Colon (tissue), 2 donors: ENCODE data around the gene KCNK6.
A peak's percentile ranks its signal among the peaks of the same experiment; 100 is the strongest.
"Not testable (repeated sequence)": the region's sequence is repeated elsewhere in the genome, so short reads cannot be mapped to it uniquely, and the experiment has no call there.

Experiments
- FAIRE-seq: peaks from 2 replicates; lab custom pipeline; 2012; peaks lifted over from hg19 to GRCh38; lab: Jason Lieb, UNC
- donor health status: control.
- donor health status: control.

KCNK6 gene

DNA sequence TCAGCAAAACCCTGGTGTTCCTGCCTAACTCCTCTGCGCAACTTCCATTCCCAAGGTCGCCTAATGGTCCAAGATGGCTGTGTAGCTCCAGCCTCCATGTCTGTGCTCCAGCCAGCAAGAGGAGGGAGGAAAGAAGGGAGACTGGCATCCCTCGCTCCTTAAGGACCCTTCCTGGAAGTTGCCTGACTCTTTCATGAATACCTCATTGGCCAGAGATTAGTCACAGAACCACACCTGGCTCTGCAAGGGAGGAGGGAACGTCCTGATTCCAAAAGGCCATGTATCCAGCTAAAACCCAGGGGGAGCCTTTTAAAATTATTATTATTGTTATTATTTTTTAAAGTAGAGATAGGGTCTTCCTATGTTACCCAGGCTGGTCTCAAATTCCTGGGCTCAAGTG lies 4.8 kb downstream of the KCNK6 start:
- no peak for FAIRE-seq

DNA sequence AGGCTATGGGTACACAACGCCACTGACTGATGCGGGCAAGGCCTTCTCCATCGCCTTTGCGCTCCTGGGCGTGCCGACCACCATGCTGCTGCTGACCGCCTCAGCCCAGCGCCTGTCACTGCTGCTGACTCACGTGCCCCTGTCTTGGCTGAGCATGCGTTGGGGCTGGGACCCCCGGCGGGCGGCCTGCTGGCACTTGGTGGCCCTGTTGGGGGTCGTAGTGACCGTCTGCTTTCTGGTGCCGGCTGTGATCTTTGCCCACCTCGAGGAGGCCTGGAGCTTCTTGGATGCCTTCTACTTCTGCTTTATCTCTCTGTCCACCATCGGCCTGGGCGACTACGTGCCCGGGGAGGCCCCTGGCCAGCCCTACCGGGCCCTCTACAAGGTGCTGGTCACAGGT lies 6.9 kb downstream of the KCNK6 start:
- FAIRE-seq: no peak

DNA sequence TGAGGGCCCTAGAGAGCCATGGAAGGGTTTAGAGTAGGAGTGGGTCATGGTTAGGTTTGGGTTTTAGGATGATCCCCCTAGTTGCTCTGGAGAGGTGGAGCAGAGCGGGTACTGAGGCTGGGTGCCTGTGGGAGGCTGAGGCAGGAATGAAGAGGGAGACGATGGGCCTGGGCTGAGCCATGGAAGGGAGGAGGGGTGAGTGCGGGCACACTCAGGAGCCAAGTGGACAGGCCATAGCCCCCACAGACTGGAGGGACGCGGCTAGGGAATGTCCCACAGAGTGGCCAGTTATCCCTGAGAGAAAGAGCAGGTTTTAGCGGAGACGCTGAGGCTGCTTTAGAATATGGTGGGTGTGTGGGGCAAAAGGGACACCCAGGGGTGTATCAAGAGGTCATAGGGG lies 10.0 kb downstream of the KCNK6 start:
- no peak for FAIRE-seq

DNA sequence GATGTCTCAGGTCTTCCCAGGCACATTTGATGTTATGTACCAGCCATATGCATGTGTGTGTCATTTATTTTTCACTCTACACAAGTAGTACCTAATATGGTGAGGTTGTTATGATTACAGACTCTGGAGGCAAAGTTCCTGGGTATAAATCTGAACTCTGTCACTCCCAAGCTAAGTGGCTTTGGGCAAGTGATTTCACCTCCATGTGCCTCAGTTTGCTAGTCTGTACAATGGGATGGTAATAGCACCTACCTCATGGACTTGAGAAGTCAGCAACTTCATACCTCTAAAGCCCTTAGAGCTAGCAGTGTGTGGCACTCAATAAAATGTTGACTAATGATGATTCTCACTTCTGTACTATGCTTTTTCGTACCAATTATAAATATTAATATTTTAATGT lies 12.1 kb downstream of the KCNK6 start:
- FAIRE-seq: no peak

DNA sequence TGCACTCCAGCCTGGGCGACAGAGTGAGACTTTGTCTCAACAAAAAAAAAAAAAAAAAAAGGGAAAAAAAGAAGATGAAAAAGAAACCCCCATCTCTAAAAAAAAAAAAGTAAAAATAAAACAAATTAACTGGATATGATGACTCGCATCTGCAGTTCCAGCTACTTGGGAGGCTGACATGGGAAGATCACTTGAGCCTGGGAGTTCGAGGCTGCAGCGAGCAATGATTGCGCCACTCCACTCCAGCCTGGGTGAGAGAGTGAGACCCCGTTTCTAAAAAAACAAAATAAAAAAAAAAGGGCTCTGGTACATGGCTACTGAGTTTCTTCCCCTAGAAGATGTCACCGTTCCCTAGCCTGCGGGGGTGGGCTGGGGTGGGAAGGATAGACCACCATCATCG lies 13.6 kb downstream of the KCNK6 start:
- no peak for FAIRE-seq

DNA sequence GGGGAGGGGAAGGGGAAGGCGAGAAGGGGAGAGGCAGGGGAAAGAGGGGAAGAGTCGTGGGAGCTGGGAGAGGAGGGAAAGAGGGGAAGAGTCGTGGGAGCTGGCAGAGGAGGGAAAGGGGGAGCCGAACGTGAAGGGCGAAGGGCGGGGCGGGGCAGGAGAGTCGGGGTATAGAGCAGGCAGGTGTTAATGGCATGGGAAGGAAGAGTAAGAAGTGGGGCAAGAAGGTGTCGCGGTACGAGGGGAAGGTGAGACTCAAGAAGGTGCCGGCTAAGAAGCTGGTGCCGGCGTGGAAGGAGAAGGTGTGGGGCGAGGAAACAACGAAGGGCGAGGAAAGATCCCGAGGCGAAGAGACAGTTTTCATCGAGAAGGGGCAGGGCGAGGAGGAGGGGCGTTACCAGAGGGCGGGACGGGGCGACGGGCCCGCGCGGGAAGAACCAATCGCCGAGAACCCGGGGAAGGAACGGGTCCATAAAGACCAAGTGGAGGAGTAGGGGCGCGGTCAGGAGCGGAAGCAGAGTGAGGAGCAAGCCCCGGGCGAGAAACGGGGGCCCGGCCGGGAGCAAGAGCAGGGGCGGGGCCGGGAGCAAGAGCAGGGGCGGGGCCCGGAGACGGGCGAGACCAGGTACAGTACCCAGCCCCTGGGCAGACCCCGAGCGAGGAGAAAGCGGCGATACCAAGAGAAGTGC lies 16.4 kb downstream of the KCNK6 start:
- peak; percentile 38 for FAIRE-seq

DNA sequence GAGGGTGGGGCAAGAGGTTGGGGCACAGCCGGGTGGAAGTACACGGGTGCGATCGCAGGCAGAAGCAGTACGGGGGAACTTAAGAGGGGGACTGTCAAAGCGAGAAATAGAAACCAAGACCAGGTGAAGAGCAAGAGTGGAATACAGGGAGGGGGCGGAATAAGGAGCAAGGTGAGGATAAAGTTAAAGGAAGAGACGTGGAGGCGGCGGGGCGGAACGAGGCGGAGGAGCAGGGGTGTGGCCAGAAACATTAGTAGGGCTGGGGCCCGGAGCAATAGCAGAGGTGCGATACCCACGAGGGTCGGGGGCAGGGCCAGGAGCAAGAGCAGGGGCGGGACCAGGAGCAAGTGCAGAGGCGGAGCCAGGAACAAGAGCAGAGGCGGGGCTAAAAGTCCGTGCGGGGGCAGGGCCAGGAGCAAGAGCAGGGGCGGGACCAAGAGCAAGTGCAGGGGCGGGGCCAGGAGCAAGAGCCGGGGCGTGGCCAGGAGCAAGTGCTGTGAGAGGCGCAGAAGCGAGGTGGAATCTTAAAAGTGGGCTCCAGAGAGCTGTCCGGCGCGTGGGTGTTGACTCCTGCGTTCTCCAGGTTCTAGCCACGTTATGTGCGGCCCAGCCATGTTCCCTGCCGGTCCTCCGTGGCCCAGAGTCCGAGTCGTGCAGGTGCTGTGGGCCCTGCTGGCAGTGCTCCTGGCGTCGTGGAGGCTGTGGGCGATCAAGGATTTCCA lies 17.2 kb downstream of the KCNK6 start:
- FAIRE-seq: peak; percentile 55

DNA sequence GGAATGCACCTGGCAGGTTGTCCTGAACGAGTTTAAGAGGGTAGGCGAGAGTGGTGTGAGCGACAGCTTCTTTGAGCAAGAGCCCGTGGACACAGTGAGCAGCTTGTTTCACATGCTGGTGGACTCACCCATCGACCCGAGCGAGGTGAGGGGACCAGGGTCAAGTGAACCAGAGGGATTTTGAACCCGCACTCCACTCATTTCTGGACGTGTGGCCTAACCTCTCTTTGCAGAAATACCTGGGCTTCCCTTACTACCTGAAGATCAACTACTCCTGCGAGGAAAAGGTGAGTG lies 17.7 kb downstream of the KCNK6 start:
- no peak for FAIRE-seq

DNA sequence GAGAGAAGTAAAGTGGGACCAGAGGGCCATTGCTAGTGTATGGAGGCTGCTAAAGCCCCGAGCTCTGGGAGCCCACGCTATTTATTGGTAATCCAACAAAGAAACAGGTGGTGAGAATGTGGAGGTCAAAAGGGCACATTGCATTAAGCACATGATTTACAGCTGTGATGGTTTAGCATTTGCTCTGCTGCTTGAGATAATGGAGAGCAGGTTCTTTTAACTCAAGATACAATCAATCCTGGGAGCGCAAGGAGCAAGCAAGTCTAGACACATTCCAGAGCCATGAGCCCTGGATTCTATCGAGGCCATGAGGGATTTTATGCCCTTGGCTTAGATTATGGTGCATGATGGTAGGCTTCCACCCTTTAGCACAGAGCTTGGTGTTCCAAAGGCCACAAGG lies 19.4 kb downstream of the KCNK6 start:
- FAIRE-seq: not testable (repeated sequence)

DNA sequence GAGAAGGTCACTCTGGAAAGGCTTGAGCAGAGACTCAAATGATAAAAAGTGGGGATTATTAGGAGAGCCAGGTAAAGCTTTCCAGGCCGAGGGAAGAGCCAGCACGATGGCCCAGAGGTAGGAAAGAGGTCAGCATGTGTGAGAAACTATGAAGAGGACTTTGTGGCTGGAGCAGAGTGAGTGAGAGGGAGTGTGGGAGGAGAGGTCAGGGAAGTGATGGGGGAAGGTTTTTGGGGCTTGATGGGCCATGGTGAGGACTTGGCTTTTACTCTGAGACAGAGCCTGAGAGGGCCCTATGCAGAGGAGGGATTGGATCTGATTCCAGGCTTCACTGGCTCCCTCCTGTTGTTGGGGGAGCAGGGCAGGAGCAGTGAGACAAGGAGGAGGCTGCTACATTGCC lies 21.3 kb downstream of the KCNK6 start:
- FAIRE-seq: no peak

DNA sequence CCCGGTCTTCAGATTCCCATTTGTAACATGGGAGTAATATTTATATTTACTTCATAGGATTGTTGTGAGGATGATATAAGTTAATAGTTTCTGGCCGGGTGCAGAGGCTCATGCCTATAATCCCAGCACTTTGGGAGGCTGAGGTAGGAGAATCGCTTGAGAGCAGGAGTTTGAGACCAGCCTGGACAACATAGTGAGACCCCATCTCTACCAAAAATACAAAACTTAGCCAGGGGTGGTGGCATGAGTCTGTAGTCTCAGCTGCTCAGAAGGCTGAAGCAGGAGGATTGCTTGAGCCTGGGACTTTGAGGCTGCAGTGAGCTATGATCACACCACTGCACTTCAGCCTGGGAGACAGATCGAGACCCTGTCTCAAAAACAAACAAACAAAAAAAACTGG lies 27.2 kb downstream of the KCNK6 start:
- no peak for FAIRE-seq

DNA sequence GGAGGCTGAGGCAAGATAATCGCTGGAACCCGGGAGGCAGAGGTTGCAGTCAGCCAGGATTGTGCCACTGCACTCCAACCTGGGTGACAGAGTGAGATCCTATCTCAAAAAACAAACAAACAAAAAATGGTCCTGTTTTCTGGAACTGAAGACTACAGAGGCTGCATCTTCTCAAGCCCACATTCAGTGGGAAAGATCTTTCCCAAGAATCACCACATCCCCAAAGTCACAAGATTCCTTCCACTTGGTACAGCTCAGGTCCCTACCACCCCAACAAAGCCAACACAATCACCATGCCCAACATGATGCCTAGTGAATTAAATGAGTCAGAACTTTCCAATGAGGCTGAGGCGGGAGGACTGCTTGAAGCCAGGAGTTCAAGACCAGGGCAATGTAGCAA lies 31.2 kb downstream of the KCNK6 start:
- FAIRE-seq: no peak

DNA sequence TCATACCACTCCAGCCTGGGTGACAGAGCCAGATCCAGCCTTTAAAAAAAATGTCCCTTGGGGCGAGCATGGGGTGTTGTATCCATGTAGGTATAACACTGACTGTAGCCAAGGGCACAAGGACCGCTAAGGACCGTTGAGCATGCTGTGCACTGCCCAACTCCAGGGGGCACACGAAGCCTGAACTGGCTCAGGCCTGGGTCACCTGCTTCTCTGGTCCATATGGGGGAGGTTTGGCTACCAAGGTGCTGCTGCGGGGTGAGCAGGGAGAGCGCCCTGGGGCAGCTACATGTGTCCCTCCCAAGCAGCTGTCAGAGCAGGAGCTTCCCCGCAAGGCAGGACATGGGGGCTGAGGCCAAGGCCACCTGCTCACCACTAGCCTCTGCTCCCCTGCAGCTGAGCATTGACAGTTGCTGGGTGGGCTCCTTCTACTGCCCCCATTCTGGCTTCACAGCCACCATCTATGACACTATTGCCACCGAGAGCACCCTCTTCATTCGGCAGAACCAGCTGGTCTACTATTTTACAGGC lies 32.3 kb downstream of the KCNK6 start:
- no peak for FAIRE-seq

DNA sequence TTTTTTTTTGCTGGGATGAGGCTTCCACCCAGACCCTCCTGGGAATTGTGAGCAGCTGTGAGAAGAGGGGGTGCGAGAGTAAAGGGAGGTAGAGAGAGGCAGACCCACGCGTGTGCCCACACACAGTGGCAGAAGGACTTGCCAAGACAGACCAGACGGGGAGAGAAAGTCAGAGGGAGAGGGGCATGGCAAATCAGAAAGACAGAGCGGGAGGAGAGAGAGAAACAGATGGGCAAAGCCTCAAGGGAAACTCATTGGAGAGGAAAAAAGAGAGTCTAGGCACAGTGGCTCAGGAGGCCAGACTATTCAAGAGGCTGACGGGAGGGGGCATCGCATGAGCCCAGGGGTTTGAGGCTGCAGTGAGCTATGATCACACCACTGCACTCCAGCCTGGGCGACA lies 33.0 kb downstream of the KCNK6 start:
- FAIRE-seq: no peak

DNA sequence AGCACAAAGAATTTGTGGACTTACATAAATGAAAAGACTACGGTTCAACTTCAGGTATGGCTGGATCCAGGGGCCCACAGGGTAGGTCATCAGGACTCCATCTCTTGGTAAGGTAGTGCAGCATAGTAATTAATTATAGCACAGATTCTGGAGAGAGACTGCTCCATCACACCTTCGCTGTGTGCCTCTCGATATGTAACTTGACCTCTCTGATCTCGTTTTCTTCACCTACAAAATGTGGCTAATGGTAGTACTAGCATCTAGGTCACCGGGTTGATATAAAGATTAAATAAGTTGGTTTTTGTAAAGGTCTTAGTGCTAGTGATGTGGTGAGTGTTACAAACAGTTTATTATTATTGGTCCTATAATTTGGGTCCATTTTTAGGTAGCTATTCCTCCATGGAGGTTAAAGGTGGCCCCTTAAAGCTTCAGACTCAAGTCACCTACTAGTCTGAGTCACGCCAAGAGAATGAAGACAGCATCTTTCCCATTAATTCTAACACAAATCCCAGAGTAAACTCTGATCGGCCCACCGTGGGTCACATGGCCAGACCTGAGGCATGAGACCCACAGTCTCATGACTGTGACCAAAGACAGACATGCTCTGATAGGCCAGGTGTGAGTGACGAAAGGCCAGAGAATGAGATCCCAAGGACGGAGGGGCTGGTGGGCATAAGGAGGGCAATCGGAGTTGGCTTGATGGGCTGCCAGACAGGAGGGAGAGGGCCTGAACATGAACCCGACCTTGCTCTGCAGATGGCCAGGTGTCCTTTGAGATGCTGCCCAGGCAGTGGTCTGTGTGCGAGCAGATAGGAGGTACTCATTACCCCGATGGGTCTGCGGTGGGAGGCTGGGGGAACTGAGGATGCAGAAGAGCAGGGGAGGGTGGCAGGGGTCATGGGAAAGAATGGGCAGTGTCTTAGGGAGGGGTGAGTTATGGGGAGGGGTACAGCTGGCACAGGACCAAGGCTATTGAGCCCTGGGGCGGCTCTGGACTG lies 36.4 kb downstream of the KCNK6 start:
- FAIRE-seq: no peak

DNA sequence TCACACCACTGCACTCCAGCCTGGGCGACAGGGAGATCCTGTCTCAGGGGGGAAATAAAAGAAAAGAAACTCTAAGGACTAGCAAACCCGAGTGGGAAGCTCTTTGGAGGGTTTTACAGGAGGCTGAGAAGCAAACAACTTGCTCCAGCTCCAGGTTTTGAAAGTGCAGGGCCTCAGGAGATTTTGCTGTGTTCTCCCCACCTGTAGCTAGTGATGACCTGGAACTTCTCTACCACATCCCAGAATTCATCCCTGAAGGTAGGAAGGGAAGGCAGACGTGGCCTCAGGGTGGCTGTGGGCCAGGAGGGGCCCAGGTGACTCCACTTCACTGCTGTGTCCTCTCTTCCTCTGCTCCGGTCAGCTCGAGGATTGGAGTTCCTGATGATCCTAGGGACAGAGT lies 38.4 kb downstream of the KCNK6 start:
- no peak for FAIRE-seq

DNA sequence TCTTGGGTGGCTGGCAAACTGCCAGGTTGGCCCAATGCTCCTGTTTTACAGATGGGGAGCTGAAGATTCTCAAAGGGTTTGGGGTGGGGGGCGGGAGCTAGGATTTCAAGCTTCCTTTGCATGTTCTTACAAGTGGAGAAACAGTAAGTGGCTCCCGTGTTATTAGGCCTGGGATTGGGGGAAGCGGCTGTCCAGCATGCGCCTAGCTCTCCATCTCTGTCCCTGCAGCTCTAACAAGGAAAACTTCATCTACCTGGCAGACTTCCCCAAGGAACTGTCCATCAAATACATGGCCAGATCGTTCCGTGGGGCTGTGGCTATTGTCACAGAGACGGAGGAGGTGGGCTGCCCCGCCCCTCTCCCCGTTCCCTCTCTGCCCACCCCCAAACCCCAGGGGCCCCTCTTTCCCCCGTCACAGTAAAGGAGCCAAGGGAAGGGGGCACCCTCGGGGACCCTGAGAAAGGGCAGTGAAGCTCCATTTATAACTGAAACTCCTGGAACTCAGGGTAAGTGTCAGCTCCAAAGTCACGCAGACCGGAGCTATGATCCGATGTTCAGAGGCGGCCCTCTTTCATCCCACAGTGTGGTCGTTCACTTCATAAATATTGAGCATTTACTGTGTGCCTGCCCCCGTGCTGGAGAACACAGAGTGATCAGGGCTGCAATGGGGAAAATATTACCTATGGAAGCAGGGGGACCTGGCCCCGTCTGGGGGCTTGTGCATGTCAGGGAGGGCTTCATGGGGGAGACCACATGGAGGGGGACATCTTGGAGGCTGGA lies 39.8 kb downstream of the KCNK6 start:
- no peak for FAIRE-seq

DNA sequence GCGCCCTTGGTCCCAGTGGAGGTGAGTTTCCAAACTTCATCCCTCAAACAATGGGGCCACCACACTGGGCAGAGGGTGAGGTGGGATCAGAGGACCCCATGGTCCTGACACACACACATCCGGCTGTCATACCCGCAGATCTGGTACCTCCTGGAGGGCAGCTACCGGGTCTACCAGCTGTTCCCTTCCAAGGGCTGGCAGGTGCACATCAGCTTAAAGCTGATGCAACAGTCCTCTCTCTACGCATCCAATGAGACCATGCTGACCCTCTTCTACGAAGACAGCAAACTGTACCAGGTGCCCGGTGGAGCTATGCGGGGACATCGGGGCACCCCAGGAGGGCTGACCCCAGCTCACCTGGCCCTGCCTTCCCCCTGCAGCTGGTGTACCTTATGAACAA lies 40.7 kb downstream of the KCNK6 start:
- FAIRE-seq: no peak

DNA sequence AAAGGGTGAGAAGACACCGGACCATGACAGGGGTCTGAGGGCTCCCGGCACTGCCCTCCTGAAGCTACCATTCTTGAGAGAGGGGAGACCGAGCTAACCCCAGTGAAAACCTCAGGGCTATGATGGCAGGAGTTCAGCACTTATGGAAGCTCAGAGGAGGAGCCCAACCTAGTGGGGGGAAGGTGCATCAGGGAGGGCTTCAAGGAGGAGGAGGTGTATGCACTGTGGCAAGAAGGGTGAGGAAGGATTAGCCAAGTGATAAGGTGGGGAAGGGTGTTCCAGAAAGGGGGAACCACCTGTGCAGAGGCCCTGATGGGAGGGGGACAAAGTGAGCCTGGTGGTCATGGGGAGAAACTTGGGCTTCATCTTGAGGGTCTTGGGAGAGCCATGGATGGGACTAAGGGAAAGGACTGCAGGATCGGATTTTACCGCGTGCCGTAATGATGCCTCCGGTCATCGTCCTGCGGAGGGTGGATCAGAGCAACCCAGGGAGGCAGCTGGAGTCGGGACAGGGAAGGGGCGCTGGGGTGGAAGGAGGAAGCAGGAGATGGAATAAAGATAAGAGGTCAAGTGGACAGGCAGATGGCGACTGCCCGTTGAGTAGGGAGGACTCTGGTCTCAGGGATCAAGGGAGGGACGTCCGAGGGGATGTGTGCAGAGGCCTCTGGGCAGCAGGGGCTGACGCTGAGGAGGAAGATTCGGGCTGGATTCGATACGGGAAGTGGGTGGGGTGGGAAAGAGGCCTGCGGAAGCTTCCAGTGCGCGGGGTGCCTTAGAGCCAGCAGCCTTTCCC lies 41.4 kb downstream of the KCNK6 start:
- no peak for FAIRE-seq

DNA sequence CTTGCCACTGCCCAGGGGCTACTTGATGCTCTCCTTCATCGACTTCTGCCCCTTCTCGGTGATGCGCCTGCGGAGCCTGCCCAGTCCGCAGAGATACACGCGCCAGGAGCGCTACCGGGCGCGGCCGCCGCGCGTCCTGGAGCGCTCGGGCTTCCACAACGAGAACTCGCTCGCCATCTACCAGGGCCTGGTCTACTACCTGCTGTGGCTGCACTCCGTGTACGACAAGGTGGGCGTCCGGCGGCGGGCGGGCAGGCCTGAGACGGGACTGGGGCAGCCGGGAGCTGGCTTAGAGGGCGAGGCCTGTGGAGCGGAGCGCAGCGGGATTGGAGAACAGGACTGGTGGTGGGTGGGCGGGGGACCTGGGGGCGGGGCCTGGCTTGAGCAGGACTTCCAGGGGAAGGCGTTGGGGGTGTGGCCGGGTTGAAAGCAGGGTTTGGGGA lies 42.0 kb downstream of the KCNK6 start:
- no peak for FAIRE-seq
